ENCODE measurements around the gene USP33. TPM values are rescaled to one million over a fixed set of nuclear protein-coding genes. Genes with fewer than 3 reads are reported as not detected.
A peak's percentile ranks its signal among the peaks of the same experiment; 100 is the strongest.

USP33 gene
- total and polyA plus RNA-seq, 2 of the 13 experiments (the other 11 are each of a cell fraction or from before 2014, with no cell fraction given): 32.0 to 49.1 TPM

DNA sequence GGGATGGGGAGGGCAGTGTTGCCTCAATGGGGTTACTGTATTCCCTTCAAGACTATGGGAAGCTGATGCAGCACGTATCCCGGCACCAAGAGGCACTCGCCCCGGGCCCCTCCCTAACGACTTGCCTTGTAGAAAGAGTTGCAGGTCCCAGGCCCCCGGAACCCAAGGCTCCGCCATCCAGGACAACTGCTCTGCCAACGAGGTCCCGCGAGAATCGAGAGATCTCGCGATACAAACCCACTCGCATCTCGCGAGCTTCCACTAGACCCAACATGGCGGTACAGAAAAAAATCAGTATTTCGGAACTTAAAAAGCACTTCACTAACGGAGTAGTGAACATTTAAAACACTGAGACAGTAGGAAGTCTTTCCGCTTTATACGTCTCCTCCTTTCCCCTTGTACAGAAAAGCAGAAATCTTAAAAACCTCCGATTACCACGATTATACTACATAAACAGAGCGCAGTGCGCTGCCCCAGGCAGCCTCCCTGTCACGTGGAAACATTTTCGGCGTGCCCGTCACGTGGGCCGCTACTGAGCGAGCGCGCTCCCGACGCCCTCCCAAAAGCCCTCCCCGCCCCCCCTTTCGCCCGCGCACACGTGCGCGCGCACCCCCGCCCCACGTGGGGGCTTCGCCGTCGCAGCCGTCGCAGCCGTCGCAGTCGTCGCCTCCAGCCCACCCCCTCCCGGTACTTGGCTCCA, 77.0 kb downstream of the USP33 start, which contains the start of gene ZZZ3 (continued):
- TF ChIP-seq ZNF792 (CRISPR knock-in tag; IDR thresholded peaks at IDR 0.05) (0 out of 2 replicates have a peak, but pooled peaks have one; percentile 50), ZNF331 (CRISPR knock-in tag; IDR thresholded peaks at IDR 0.05) (0 out of 2 replicates have a peak, but pooled peaks have one; percentile 40), ZNF761 (CRISPR knock-in tag; conservative IDR thresholded peaks at IDR 0.05) (0 out of 2 replicates have a peak, but pooled peaks have one; percentile 30), SAFB2 (CRISPR knock-in tag; IDR thresholded peaks at IDR 0.05; ENCODE audit: borderline replicate concordance, low read depth) (no peak), DPF2 (CRISPR knock-in tag; IDR thresholded peaks at IDR 0.05; ENCODE audit: borderline replicate concordance, low read depth) (no peak), ZNF234 (CRISPR knock-in tag; conservative IDR thresholded peaks at IDR 0.05) (no peak), ZNF451 (CRISPR knock-in tag; IDR thresholded peaks at IDR 0.05) (0 out of 2 replicates have a peak, but pooled peaks have one; percentile 37), PTBP1 (IDR thresholded peaks at IDR 0.05; ENCODE audit: low read depth, low read length, poor library complexity, severe bottlenecking) (no peak), ZNF441 (CRISPR knock-in tag; IDR thresholded peaks at IDR 0.05; ENCODE audit: borderline replicate concordance) (0 out of 2 replicates have a peak, but pooled peaks have one; percentile 33), HMGA1 (CRISPR knock-in tag; conservative IDR thresholded peaks at IDR 0.05) (no peak), GABPB1 (CRISPR knock-in tag; IDR thresholded peaks at IDR 0.05) (peak; percentile 50), TMF1 (CRISPR knock-in tag; IDR thresholded peaks at IDR 0.05; ENCODE audit: low read depth) (0 out of 2 replicates have a peak, but pooled peaks have one; percentile 42), ZNF720 (CRISPR knock-in tag; IDR thresholded peaks at IDR 0.05) (no peak), EP300 (IDR thresholded peaks at IDR 0.05; ENCODE audit: low read depth in 2 of 2, low read length in 2 of 2) (0 out of 4 replicates have a peak, but pooled peaks of 1 of the 2 experiments have one; percentile 14), EP300 (CRISPR knock-in tag; IDR thresholded peaks at IDR 0.05; ENCODE audit: borderline replicate concordance) (0 out of 2 replicates have a peak, but pooled peaks have one; percentile 6), ZNF816 (CRISPR knock-in tag; IDR thresholded peaks at IDR 0.05; ENCODE audit: borderline replicate concordance) (no peak; the same call in 1 of the 2 replicates), ZNF496 (CRISPR knock-in tag; IDR thresholded peaks at IDR 0.05; ENCODE audit: insufficient replicate concordance) (no peak), ZNF747 (CRISPR knock-in tag; IDR thresholded peaks at IDR 0.05; ENCODE audit: borderline replicate concordance) (peak; percentile 48), PHF5A (CRISPR knock-in tag; IDR thresholded peaks at IDR 0.05; ENCODE audit: low read depth, unreplicated experiment) (no peak), RXRA (CRISPR knock-in tag; IDR thresholded peaks at IDR 0.05) (no peak), ZNF317 (CRISPR knock-in tag; IDR thresholded peaks at IDR 0.05) (no peak), ZNF672 (CRISPR knock-in tag; IDR thresholded peaks at IDR 0.05) (no peak), HHEX (CRISPR knock-in tag; IDR thresholded peaks at IDR 0.05) (no peak)
- TF ChIP-seq, protein P1, sequence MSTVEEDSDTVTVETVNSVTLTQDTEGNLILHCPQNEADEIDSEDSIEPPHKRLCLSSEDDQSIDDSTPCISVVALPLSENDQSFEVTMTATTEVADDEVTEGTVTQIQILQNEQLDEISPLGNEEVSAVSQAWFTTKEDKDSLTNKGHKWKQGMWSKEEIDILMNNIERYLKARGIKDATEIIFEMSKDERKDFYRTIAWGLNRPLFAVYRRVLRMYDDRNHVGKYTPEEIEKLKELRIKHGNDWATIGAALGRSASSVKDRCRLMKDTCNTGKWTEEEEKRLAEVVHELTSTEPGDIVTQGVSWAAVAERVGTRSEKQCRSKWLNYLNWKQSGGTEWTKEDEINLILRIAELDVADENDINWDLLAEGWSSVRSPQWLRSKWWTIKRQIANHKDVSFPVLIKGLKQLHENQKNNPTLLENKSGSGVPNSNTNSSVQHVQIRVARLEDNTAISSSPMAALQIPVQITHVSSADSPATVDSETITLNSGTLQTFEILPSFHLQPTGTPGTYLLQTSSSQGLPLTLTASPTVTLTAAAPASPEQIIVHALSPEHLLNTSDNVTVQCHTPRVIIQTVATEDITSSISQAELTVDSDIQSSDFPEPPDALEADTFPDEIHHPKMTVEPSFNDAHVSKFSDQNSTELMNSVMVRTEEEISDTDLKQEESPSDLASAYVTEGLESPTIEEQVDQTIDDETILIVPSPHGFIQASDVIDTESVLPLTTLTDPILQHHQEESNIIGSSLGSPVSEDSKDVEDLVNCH (CRISPR knock-in tag; IDR thresholded peaks at IDR 0.05): no peak
- TF ChIP-seq, protein P2, sequence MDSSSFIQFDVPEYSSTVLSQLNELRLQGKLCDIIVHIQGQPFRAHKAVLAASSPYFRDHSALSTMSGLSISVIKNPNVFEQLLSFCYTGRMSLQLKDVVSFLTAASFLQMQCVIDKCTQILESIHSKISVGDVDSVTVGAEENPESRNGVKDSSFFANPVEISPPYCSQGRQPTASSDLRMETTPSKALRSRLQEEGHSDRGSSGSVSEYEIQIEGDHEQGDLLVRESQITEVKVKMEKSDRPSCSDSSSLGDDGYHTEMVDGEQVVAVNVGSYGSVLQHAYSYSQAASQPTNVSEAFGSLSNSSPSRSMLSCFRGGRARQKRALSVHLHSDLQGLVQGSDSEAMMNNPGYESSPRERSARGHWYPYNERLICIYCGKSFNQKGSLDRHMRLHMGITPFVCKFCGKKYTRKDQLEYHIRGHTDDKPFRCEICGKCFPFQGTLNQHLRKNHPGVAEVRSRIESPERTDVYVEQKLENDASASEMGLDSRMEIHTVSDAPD (CRISPR knock-in tag; IDR thresholded peaks at IDR 0.05): no peak
- TF ChIP-seq, protein P3, sequence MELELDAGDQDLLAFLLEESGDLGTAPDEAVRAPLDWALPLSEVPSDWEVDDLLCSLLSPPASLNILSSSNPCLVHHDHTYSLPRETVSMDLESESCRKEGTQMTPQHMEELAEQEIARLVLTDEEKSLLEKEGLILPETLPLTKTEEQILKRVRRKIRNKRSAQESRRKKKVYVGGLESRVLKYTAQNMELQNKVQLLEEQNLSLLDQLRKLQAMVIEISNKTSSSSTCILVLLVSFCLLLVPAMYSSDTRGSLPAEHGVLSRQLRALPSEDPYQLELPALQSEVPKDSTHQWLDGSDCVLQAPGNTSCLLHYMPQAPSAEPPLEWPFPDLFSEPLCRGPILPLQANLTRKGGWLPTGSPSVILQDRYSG (CRISPR knock-in tag; IDR thresholded peaks at IDR 0.05): no peak
- TF ChIP-seq, protein P4, sequence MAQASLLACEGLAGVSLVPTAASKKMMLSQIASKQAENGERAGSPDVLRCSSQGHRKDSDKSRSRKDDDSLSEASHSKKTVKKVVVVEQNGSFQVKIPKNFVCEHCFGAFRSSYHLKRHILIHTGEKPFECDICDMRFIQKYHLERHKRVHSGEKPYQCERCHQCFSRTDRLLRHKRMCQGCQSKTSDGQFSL (CRISPR knock-in tag; IDR thresholded peaks at IDR 0.05): peak; percentile 94
